SKM-1 (cell line): ENCODE results near the gene SUV39H1.
A peak's percentile ranks its signal among the peaks of the same experiment; 100 is the strongest.

ENCODE experiments used
- DNase-seq: peaks from one replicate; lab custom pipeline; 2025; ENCODE audit not compliant: unreplicated experiment; lab: John Stamatoyannopoulos, UW

SUV39H1 gene

DNA sequence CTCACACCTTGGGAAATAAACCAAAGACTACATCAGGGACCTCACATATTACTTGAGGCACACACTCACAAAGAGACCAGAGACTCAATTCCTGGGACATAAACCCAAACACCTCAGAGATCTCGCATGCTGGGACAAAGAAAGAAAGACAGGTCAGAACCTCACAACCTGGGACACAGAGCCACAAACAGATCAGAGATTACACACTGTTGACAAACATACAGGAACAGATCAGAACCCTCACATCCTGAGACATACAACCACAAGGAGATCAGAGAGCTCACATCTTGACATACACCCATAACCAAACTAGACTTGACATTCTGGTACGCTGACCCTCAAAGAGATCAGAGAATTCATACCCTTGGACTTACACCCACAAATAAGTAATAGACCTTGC is 17.3 kb downstream of the SUV39H1 start:
- DNase-seq = no peak

GRCh38 chrX:48714573-48714972 is 18.0 kb downstream of the SUV39H1 start:
- DNase-seq = no peak

- no peak for DNase-seq
Measured at GRCh38 chrX:48715072-48715471, 18.5 kb downstream of the SUV39H1 start.

DNA sequence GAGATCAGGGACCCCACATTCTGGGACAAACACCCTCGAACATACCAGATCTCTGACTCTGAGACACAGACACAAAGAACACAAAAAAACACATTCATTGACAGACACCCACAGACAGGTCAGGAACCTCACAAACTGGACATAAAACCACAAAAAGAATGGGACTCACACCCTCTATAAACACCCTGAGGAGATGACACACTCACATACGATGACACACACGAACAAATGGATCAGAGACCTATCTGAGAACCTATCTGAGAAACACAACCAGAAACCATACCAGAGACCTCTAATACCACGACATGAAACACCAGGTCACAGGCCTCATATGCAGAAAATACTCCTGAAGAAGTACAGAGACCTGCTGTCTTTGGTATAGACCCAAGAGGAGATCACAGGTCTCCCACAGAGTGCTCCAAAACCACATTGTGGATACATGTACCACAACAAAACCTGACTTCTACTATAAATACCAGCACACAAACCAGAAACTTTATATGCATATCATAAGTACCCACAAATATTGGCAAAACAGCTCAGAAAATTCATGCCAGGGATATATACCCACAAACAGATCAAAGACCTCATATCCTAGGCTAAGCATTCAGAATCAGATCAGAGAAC is 19.5 kb downstream of the SUV39H1 start:
- DNase-seq = no peak

- no peak for DNase-seq
Measured at GRCh38 chrX:48719958-48720357, 23.4 kb downstream of the SUV39H1 start.

- DNase-seq = no peak
Measured at GRCh38 chrX:48720577-48721250, 24.2 kb downstream of the SUV39H1 start.

- DNase-seq = no peak
Measured at GRCh38 chrX:48721916-48722315, 25.4 kb downstream of the SUV39H1 start.

DNA sequence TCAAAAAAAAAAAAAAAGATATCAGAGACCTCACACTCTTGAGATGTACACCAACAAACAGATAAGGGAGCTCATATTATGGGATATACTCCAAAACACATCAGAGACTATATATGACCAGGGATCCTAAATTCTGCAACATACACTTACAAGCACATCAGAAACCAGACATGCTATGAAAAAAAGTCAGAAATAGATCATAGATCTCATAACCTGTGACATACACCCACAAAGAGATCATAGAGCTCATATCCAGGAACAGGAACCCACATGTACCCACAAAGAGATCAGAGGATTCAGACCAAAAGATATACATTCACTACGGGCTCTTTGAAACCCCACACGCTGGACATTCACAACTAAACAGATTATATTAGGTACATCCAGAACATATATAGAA is 30.1 kb downstream of the SUV39H1 start:
- DNase-seq = no peak

- no peak for DNase-seq
Measured at GRCh38 chrX:48728653-48729052, 32.1 kb downstream of the SUV39H1 start.

GRCh38 chrX:48736303-48736702 is 39.8 kb downstream of the SUV39H1 start:
- DNase-seq = no peak

GRCh38 chrX:48736878-48737212 is 40.3 kb downstream of the SUV39H1 start:
- DNase-seq = no peak

DNA sequence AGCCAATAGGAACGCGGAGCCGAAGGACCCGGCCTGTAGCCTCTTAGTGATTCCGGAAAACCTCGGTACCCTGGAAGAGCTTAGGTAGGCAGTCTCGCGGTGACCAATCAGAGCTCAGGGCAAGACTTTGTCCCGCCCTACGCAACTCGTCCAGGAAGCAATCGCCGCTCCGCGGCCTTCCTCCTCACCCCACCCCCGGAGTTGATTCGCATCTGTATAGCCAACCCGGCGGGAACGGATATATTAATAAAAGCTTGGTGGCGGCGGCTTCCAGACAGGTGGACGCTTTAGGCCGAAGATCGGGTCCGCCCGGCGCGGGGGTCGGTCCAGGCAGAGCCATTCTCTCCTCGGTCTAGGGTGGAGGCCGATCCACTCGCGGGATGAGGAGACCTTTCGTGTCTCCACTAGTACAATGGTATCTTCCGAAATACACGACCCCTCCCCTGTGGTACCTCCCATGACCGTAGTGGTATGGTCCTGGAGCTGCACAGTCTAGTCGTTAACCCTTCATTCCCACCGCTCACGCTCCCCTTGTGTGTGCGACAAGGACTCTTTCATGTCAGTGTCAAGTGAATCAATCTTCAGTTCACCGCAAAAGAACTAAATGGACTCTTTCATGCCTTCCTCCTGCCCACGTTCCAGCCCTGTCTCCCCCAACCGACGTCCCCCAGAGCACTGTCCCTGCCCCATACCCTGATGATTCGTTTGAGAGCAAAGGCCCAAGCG is 40.8 kb downstream of the SUV39H1 start:
- peak; percentile 83 for DNase-seq

- no peak for DNase-seq
Measured at GRCh38 chrX:48737940-48738339, 41.4 kb downstream of the SUV39H1 start.

- no peak for DNase-seq
Measured at GRCh38 chrX:48741834-48742233, 45.3 kb downstream of the SUV39H1 start.

- DNase-seq = no peak
Measured at GRCh38 chrX:48745222-48745621, 48.7 kb downstream of the SUV39H1 start.

- DNase-seq = no peak
Measured at GRCh38 chrX:48747415-48748016, 51.0 kb downstream of the SUV39H1 start.

DNA sequence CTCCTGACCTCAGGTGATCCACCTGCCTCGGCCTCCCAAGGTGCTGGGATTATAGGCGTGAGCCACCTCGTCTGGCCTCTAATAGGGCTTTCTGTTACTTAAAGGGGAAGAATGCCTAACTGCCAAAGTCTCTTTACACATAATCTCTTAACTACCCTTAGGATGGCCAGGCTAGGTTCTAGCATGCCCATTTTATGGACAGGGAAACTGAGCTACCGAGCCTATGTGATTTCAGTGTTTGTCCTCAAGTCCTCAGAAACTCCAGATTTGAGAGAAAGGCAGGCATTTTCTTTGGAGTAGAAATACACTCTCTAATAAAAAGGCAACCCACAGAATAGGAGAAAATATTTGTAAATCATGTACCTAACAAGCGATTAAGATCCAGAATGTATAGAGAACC is 52.6 kb downstream of the SUV39H1 start:
- DNase-seq = no peak

DNA sequence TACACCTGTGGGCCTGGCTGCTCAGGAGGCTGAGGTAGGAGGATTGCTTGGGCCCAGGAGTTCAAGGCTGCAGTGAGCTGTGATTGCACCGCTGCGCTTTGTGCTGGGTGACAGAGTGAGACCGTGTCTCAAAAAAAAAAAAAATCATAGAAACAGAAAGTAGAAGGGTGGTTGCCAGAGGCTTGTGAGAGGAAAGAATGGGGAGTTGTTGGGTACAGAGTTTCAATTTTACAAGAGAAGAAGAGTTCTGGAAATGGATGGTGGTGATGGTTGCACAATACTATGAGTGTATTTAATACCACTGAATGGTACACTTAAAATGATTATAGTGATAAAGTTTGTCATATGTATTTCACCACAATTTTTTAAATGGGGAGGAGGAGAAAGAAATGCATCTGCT is 54.8 kb downstream of the SUV39H1 start:
- no peak for DNase-seq

GRCh38 chrX:48752498-48752897 is 56.0 kb downstream of the SUV39H1 start:
- no peak for DNase-seq

DNA sequence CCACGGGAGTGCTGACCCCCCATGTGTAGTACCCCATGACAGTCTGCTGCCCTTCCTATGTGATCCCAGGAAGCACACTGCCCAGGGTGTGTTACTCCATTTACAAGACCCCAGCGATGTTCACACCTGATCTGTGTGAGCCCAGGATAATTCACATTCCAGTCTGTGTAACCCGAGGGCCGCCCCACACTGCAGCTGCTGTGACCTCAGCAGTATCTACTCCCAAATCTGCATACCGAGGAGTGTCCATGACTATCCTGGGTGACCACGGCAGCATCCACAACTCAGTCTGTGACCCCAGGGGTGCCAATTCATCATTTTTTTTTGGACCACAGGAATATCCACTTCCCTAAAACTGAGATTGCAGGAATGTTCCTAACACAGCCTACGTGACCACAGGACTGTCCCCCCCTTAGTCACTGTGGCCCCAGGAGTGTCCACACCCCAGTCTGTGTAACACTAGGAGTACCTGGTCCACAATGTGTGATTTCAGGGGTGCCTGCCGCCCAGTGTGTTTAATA is 57.2 kb downstream of the SUV39H1 start:
- DNase-seq = no peak

DNA sequence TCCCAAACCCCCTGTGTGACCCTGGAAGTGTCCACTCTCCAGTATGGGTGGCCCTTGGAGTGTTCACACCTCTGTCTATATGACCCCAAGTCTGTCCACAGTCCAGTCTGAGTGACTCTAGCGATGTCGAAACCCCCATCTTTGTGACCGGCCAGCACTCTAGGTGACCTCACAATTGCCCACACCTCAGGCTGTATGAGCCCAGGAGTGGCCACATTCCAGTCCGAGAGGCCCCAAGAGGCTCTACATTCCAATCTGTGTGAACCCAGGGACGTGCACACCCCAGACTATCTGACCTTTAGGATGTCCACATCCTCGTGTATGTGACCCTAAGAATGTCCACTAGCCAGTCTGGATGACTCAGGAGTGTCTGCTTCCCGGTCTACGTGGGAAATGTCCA is 57.7 kb downstream of the SUV39H1 start:
- no peak for DNase-seq
